GM12878 (cell line): ENCODE measurements around the gene GABBR1. TPM values are rescaled to one million over a fixed set of nuclear protein-coding genes. Genes with fewer than 3 reads are reported as not detected.

Experiments used
- ATAC-seq: fragments of 200-7000 bp; cut with Tn5 transposase; 3 replicates; pipeline ENCODE4 v1.9.1; 2020; ENCODE audit warnings: mild to moderate bottlenecking, moderate library complexity
- BruUV-seq: library from RNA; stranded (reverse); fragments of 400-500 nt; replicated peaks from 2 replicates; lab custom pipeline; 2021; lab: Mats Ljungman, UMichigan
- CTCF ChIA-PET: fragments of 300-600 bp; sonication (Branson Sonifier 250); formaldehyde crosslinking; extraction: SDS; loops from one replicate; lab custom pipeline; 2021; ENCODE audit warnings: inconsistent platforms; lab: Yijun Ruan, JAX
- POLR2A ChIA-PET: fragments of 350-600 bp; formaldehyde crosslinking; extraction: SDS; loops from one replicate; lab custom pipeline; 2021; ENCODE audit warnings: inconsistent platforms; lab: Charles Lee
- RAD21 ChIA-PET: fragments of 300-600 bp; sonication (Branson Sonifier 250); formaldehyde crosslinking; loops from one replicate; lab custom pipeline; 2023; ENCODE audit warnings: antibody characterized with exemption; ENCODE audit not compliant: unreplicated experiment; lab: Charles Lee
- SMC1A ChIA-PET: fragments of 300-600 bp; sonication (Branson Sonifier 250); formaldehyde crosslinking; loops from one replicate; lab custom pipeline; 2023; ENCODE audit not compliant: unreplicated experiment, uncharacterized antibody; lab: Charles Lee
- DNase-seq: peaks from one replicate; pipeline ENCODE4 v3.0.0-alpha.2; 2011; ENCODE audit warnings: low read depth, low spot score
- FAIRE-seq: peaks from 3 replicates; lab custom pipeline; 2011; peaks lifted over from hg19 to GRCh38; lab: Jason Lieb, UNC
- H2AFZ ChIP-seq: 2 replicates; pipeline ENCODE4 v1.6.0; 2011; ENCODE audit warnings: low read depth, low read length, control low read depth; ENCODE audit not compliant: control insufficient read depth
- H3K27ac ChIP-seq: 2 replicates; pipeline ENCODE4 v1.5.1; 2011; ENCODE audit warnings: control low read depth; ENCODE audit not compliant: control insufficient read depth, insufficient read depth
- H3K27me3 ChIP-seq, 2 experiments: replicated peaks in 1 of 2; 2 replicates each; pipeline versions ENCODE4 v1.6.0 to v1.6.1; 2011; ENCODE audit warnings: low read length in 1 of 2; ENCODE audit not compliant: control insufficient read depth in 2 of 2, insufficient read depth in 2 of 2
- H3K36me3 ChIP-seq, 2 experiments: 2 replicates each; pipeline ENCODE4 v1.5.1; 2011; ENCODE audit warnings: low read length in 1 of 2; ENCODE audit not compliant: control insufficient read depth in 2 of 2, insufficient read depth in 2 of 2
- H3K4me1 ChIP-seq: 2 replicates; pipeline ENCODE4 v1.6.1; 2011; ENCODE audit warnings: mild to moderate bottlenecking, low read length, moderate library complexity, mixed read lengths; ENCODE audit not compliant: control insufficient read depth, insufficient read depth
- H3K4me2 ChIP-seq: 2 replicates; pipeline ENCODE4 v1.6.0; 2011; ENCODE audit warnings: control low read depth; ENCODE audit not compliant: control insufficient read depth, insufficient read depth
- H3K4me3 ChIP-seq: fragments of 200-600 bp; sonication (generic); 2 replicates; pipeline ENCODE4 v1.5.1; 2016
- H3K79me2 ChIP-seq: 2 replicates; pipeline ENCODE4 v1.6.0; 2011; ENCODE audit warnings: low read length; ENCODE audit not compliant: control insufficient read depth, insufficient read depth
- H3K9ac ChIP-seq: 2 replicates; pipeline ENCODE4 v1.8.0; 2011; ENCODE audit warnings: low read length, control low read depth, mixed read lengths; ENCODE audit not compliant: control insufficient read depth, insufficient read depth
- H3K9me3 ChIP-seq: replicated peaks from 3 replicates; pipeline ENCODE4 v1.5.1; 2011; ENCODE audit warnings: mild to moderate bottlenecking, low read length; ENCODE audit not compliant: control insufficient read depth, insufficient read depth
- H4K20me1 ChIP-seq: 2 replicates; pipeline ENCODE4 v1.6.0; 2011; ENCODE audit not compliant: control insufficient read depth, insufficient read depth
- BRCA1 ChIP-seq: IDR thresholded peaks from 2 replicates; pipeline ENCODE4 v1.6.1; 2011; ENCODE audit warnings: low read depth, low read length, improper control_type of control experiment
- CEBPB ChIP-seq, 2 experiments: fragments of 150-350 bp in 1 of 2; IDR thresholded peaks; 2 replicates each; pipeline ENCODE4 v1.6.1; 2012 to 2014; ENCODE audit warnings: low read depth in 2 of 2, low read length in 2 of 2, borderline replicate concordance in 1 of 2, inconsistent platforms in 1 of 2
- E2F4 ChIP-seq: IDR thresholded peaks from 2 replicates; pipeline ENCODE4 v1.6.1; 2012; ENCODE audit warnings: low read depth, low read length, improper control_type of control experiment
- FOS ChIP-seq: IDR thresholded peaks from 3 replicates; pipeline ENCODE4 v1.6.1; 2011; ENCODE audit warnings: borderline replicate concordance; ENCODE audit not compliant: insufficient read length; ENCODE audit errors: extremely low read depth
- HDAC2 ChIP-seq: fragments of 200-600 bp; sonication (generic); IDR thresholded peaks from 2 replicates; pipeline ENCODE4 v1.6.1; 2017
- HDGF ChIP-seq: fragments of 450-650 bp; IDR thresholded peaks from 2 replicates; pipeline ENCODE4 v1.6.1; 2016; ENCODE audit warnings: antibody characterized with exemption
- IKZF2 ChIP-seq, 2 experiments: fragments of 450-650 bp; IDR thresholded peaks; 2 replicates each; pipeline ENCODE4 v1.6.1; 2017; ENCODE audit warnings: mild to moderate bottlenecking in 2 of 2, moderate library complexity in 2 of 2
- MEF2A ChIP-seq: IDR thresholded peaks from 2 replicates; pipeline ENCODE4 v1.6.1; 2011; ENCODE audit warnings: low read depth, mild to moderate bottlenecking, low read length, moderate library complexity; ENCODE audit not compliant: insufficient read depth
- MTA3 ChIP-seq: IDR thresholded peaks from 2 replicates; pipeline ENCODE4 v1.6.1; 2012; ENCODE audit warnings: low read length, inconsistent platforms, borderline replicate concordance
- NR2C2 ChIP-seq: IDR thresholded peaks from 2 replicates; pipeline ENCODE4 v1.6.1; 2011; ENCODE audit warnings: borderline replicate concordance, low read depth; ENCODE audit not compliant: control insufficient read depth, insufficient read length
- NR2F1 ChIP-seq: fragments of 450-650 bp; conservative IDR thresholded peaks from 2 replicates; pipeline ENCODE4 v1.6.1; 2017; ENCODE audit warnings: mild to moderate bottlenecking
- SPI1 ChIP-seq: IDR thresholded peaks from 2 replicates; pipeline ENCODE4 v1.6.1; 2011; ENCODE audit warnings: low read depth, mild to moderate bottlenecking, low read length, moderate library complexity, borderline replicate concordance; ENCODE audit not compliant: insufficient read depth
- YY1 ChIP-seq: IDR thresholded peaks from 2 replicates; pipeline ENCODE4 v1.6.1; 2011; ENCODE audit warnings: low read depth, mild to moderate bottlenecking, low read length
- ZZZ3 ChIP-seq: IDR thresholded peaks from 2 replicates; pipeline ENCODE4 v1.6.1; 2011; ENCODE audit warnings: low read depth; ENCODE audit not compliant: control insufficient read depth, insufficient read length
- WGBS: methylation state at CpG from one replicate; pipeline ENCODE4 v1.1.6; 2016; ENCODE audit warnings: low lambda C conversion rate; ENCODE audit not compliant: insufficient replicate concordance, insufficient coverage; ENCODE audit errors: missing lambda C conversion rate; 5-methylcytosine and 5-hydroxymethylcytosine counted together
- in situ Hi-C: fragments of 300-500 bp; cut with MboI; formaldehyde crosslinking; loops from 9 replicates; pipeline ENCODE4 v1.14.3; 2018; ENCODE audit warnings: mixed read lengths
- intact Hi-C: fragments of 100-400 bp; cut with micrococcal nuclease; formaldehyde crosslinking; loops from one replicate; pipeline ENCODE4 v1.14.2; 2022; ENCODE audit not compliant: unreplicated experiment
- polyA plus RNA-seq, 11 experiments: library from polyadenylated mRNA; depleted of rRNA in 4 of 11; unstranded in 6 of 11; stranded (reverse) in 5 of 11; fragments of >200 nt; fragmentation: Nextera tagmentation in 4 of 11; fragmentation: Illumina TruSeq in 1 of 11; extraction: Ambion mirVana in 4 of 11; extraction: Trizol in 1 of 11; gene quantifications; 1 replicate in 1 of 11; 2 replicates in 10 of 11; pipeline versions ENCODE4 v1.2.1 to v1.2.3, GENCODE V29; 2011 to 2016; ENCODE audit warnings: inconsistent platforms in 2 of 11, missing spikeins in 2 of 11, low read depth in 1 of 11
- total RNA-seq, 4 experiments: library from RNA; depleted of rRNA in 3 of 4; stranded (reverse); fragments of >200 nt in 3 of 4; fragmentation: Illumina TruSeq in 1 of 4; extraction: Trizol in 1 of 4; gene quantifications; 2 replicates each; pipeline versions ENCODE4 v1.2.1 to v1.2.3, GENCODE V29; 2013 to 2021
- TF ChIP-seq, protein P1 (sequence below): fragments of 450-650 bp; IDR thresholded peaks from 2 replicates; pipeline ENCODE4 v1.6.1; 2017; ENCODE audit warnings: borderline replicate concordance
- TF ChIP-seq, protein P2 (sequence below): IDR thresholded peaks from 2 replicates; pipeline ENCODE4 v1.6.1; 2012; ENCODE audit warnings: low read depth, low read length, improper control_type of control experiment

Gene GABBR1
- total and polyA plus RNA-seq, 10 of the 15 experiments (the other 5 are each of a cell fraction or from before 2014, with no cell fraction given) = 0.11 to 5.2 (median 1.0) TPM

DNA sequence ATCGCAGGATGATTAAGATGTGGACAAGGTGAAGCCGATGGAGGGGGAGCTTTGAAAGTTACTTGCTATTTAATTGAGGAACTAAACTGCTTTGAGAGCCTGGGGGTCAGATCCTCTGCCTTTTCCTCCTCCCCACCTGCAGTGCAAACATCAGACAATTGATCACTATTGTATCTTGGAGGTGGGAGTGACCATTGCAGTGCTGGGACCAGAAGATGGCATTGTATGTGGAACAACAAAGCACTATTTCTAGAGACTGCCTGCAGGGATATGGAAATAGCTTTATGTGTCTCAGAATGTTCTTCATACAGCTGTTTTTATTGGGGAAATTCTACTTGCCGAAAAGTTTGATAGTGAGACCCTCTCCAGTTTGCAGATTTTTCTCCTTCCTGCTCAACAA, 28.1 kb upstream of the GABBR1 start (continued):
- TF ChIP-seq, protein P1, sequence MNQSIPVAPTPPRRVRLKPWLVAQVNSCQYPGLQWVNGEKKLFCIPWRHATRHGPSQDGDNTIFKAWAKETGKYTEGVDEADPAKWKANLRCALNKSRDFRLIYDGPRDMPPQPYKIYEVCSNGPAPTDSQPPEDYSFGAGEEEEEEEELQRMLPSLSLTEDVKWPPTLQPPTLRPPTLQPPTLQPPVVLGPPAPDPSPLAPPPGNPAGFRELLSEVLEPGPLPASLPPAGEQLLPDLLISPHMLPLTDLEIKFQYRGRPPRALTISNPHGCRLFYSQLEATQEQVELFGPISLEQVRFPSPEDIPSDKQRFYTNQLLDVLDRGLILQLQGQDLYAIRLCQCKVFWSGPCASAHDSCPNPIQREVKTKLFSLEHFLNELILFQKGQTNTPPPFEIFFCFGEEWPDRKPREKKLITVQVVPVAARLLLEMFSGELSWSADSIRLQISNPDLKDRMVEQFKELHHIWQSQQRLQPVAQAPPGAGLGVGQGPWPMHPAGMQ = no peak
- TF ChIP-seq HDGF (no peak), FOS (no peak), ZZZ3 (no peak), SPI1 (no peak)

DNA sequence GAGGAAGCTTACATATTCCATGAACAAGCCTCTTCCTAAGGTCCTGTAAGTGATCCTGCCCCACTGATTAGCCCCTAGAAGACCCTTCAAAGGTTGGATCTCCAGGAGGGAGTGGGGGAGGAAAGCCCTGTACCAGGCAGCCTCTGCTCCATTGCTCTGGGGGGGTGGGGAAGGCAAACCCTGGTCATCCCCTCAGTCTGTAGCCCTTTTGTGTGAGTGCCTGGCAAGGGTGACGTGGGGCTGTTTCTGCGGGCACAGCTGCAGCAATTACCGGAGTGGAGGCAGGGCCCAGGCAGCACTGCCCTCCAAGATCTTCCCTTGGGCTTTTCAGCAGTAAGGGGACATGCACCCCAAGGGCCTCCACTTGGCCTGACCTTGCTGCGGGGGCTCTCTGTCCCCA, 23.8 kb upstream of the GABBR1 start, which contains the start of gene MOG:
Gene MOG (plus strand): TSS at position 295 of the 400 bp plus-strand sequence. CDS start 118 bp downstream, outside the sequence.
- SMC1A ChIA-PET = no interaction called here
- DNase-seq = no peak
- WGBS = 74% methylated on average over 4 of the region's 4 CpGs
- H3K4me2 ChIP-seq = peak within 1 kb of the TSS; percentile 71
- no peak for TF ChIP-seq BRCA1
- no peak for TF ChIP-seq NR2F1
- no peak for TF ChIP-seq IKZF2 (IDR thresholded peaks at IDR 0.05)
- TF ChIP-seq MEF2A = no peak
- TF ChIP-seq YY1 = no peak
- no peak for TF ChIP-seq NR2C2
- no peak for TF ChIP-seq CEBPB (IDR thresholded peaks at IDR 0.05; ENCODE audit: borderline replicate concordance in 1 of 2, low read depth in 2 of 2, low read length in 2 of 2)
- no peak for TF ChIP-seq MTA3
- TF ChIP-seq E2F4 = no peak
- TF ChIP-seq HDAC2 = no peak
- TF ChIP-seq, protein P2, sequence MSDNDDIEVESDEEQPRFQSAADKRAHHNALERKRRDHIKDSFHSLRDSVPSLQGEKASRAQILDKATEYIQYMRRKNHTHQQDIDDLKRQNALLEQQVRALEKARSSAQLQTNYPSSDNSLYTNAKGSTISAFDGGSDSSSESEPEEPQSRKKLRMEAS = no peak
- TF ChIP-seq, all 136 proteins: peak for 0
- Histone ChIP-seq H3K79me2 (no peaks in the 10 kb centered on the region), H3K27me3 (no peaks in the 10 kb centered on the region), H3K4me1 (peaks cover 17% of the 10 kb centered on the region), H2AFZ (peak within 1 kb of the TSS; percentile 53), H3K27ac (no peak within 1 kb of the TSS), H3K4me3 (no peak within 1 kb of the TSS), H3K9me3 (no peaks in the 10 kb centered on the region), H3K9ac (no peak within 1 kb of the TSS), H3K36me3 (no peaks in the 10 kb centered on the region), H4K20me1 (no peaks in the 10 kb centered on the region)
- POLR2A ChIA-PET = no interaction called here
- ATAC-seq = no peak
- BruUV-seq = no TSS peak
- RAD21 ChIA-PET = no interaction called here
- in situ Hi-C loops (no loop called here), intact Hi-C loops (loop anchor here (10.0 kb wide), 1 partner anchor 98 kb away; no protein-coding TSS in a partner anchor)
- FAIRE-seq = no peak
- CTCF ChIA-PET = interaction anchor here (0.6 to 2.2 kb wide), 4 partner anchors 23 to 755 kb away, joined by 3 to 6 read pairs (median 4); partner anchors contain the start of gene GABBR1
